ENCODE measurements around the gene LPAR6.

DNA sequence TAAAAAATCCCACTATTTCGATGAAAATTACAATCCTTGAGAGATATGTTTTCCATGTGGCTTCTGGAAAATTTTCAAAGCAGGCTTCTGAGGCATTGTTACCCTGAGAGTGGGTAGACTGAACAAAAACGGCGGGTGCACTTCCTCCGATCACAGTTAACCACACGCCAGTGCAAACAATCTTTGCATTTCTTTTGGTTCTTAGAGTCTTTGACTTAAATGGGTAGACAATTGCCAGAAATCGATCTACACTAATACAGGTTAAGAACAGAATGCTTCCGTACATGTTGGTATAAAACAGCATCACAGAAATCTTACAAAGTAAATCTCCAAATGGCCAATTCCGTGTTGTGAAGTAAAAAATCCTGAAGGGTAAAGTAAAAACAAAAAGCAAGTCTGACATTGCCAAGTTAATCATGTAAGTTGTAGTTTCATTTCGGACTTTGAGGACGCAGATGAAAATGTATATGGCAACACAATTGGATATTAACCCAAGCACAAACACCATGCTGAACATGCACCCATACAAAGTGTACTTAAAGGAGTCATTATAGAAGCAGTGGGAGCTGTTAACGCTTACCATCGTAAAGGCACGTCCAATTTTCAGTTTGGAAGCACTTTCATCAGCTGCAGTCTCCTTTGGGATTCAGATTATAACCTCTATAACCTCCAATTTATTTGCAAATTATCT, 927 bp downstream of the LPAR6 start:
- TF ChIP-seq, protein P1, sequence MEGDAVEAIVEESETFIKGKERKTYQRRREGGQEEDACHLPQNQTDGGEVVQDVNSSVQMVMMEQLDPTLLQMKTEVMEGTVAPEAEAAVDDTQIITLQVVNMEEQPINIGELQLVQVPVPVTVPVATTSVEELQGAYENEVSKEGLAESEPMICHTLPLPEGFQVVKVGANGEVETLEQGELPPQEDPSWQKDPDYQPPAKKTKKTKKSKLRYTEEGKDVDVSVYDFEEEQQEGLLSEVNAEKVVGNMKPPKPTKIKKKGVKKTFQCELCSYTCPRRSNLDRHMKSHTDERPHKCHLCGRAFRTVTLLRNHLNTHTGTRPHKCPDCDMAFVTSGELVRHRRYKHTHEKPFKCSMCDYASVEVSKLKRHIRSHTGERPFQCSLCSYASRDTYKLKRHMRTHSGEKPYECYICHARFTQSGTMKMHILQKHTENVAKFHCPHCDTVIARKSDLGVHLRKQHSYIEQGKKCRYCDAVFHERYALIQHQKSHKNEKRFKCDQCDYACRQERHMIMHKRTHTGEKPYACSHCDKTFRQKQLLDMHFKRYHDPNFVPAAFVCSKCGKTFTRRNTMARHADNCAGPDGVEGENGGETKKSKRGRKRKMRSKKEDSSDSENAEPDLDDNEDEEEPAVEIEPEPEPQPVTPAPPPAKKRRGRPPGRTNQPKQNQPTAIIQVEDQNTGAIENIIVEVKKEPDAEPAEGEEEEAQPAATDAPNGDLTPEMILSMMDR (IDR thresholded peaks at IDR 0.05; ENCODE audit: insufficient read depth, low read depth, low read length), result no peak
- no peak for TF ChIP-seq EZH2 (IDR thresholded peaks at IDR 0.05; ENCODE audit: insufficient read depth, low read length)
